ENCODE measurements around the gene RNF6. TPM values are rescaled to one million over a fixed set of nuclear protein-coding genes. Genes with fewer than 3 reads are reported as not detected.

Gene RNF6
- total RNA-seq, 1 donor from 2014 or later = 41.4 TPM

- Mint-ChIP-seq H3K27me3 (ENCODE audit: low read depth) (no peaks in the 10 kb centered on the region), H3K27ac (ENCODE audit: unreplicated experiment) (no peak overlapping the region), H3K4me1 (ENCODE audit: low read depth) (peaks cover 19% of the 10 kb centered on the region), H3K36me3 (ENCODE audit: low read depth) (no peaks in the 10 kb centered on the region), H3K9me3 (ENCODE audit: low read depth) (no peaks in the 10 kb centered on the region), H3K4me3 (ENCODE audit: unreplicated experiment) (no peak overlapping the region)
- no peak for DNase-seq (ENCODE audit: low spot score)
- TF ChIP-seq CTCF (IDR thresholded peaks at IDR 0.05) = no peak
Measured at GRCh38 chr13:26225896-26226617, 3.9 kb upstream of the RNF6 start.

GRCh38 chr13:26222520-26223046, 469 bp upstream of the RNF6 start:
- Mint-ChIP-seq H3K27ac (ENCODE audit: unreplicated experiment) (peak overlapping the region; percentile 99), H3K4me3 (ENCODE audit: unreplicated experiment) (peak overlapping the region; percentile 98), H3K27me3 (ENCODE audit: low read depth) (no peaks in the 10 kb centered on the region), H3K36me3 (ENCODE audit: low read depth) (peaks cover 9% of the 10 kb centered on the region), H3K4me1 (ENCODE audit: low read depth) (peaks cover 35% of the 10 kb centered on the region), H3K9me3 (ENCODE audit: low read depth) (no peaks in the 10 kb centered on the region)
- DNase-seq (ENCODE audit: low spot score) = no peak
- no peak for TF ChIP-seq CTCF (IDR thresholded peaks at IDR 0.05)

GRCh38 chr13:26221399-26221720, 754 bp downstream of the RNF6 start:
- TF ChIP-seq CTCF (IDR thresholded peaks at IDR 0.05) = no peak
- DNase-seq (ENCODE audit: low spot score) = no peak
- peak overlapping the region; percentile 99 for H3K27ac Mint-ChIP-seq (ENCODE audit: unreplicated experiment)
- peaks cover 16% of the 10 kb centered on the region for H3K36me3 Mint-ChIP-seq (ENCODE audit: low read depth)
- H3K9me3 Mint-ChIP-seq (ENCODE audit: low read depth) = no peaks in the 10 kb centered on the region
- H3K4me1 Mint-ChIP-seq (ENCODE audit: low read depth) = peaks cover 35% of the 10 kb centered on the region
- H3K4me3 Mint-ChIP-seq (ENCODE audit: unreplicated experiment) = peak overlapping the region; percentile 98
- no peaks in the 10 kb centered on the region for H3K27me3 Mint-ChIP-seq (ENCODE audit: low read depth)

GRCh38 chr13:26220575-26220974, 1.5 kb downstream of the RNF6 start:
- Mint-ChIP-seq H3K27me3 (ENCODE audit: low read depth) (no peaks in the 10 kb centered on the region), H3K4me1 (ENCODE audit: low read depth) (peaks cover 35% of the 10 kb centered on the region), H3K4me3 (ENCODE audit: unreplicated experiment) (peak overlapping the region; percentile 98), H3K9me3 (ENCODE audit: low read depth) (no peaks in the 10 kb centered on the region), H3K27ac (ENCODE audit: unreplicated experiment) (peak overlapping the region; percentile 22), H3K36me3 (ENCODE audit: low read depth) (peaks cover 18% of the 10 kb centered on the region)
- no peak for DNase-seq (ENCODE audit: low spot score)
- TF ChIP-seq CTCF (IDR thresholded peaks at IDR 0.05) = no peak

- no peak overlapping the region for H3K4me3 Mint-ChIP-seq (ENCODE audit: unreplicated experiment)
- TF ChIP-seq CTCF (IDR thresholded peaks at IDR 0.05) = no peak
- H3K27ac Mint-ChIP-seq (ENCODE audit: unreplicated experiment) = no peak overlapping the region
- no peak for DNase-seq (ENCODE audit: low spot score)
- H3K27me3 Mint-ChIP-seq (ENCODE audit: low read depth) = no peaks in the 10 kb centered on the region
- peaks cover 35% of the 10 kb centered on the region for H3K4me1 Mint-ChIP-seq (ENCODE audit: low read depth)
- H3K36me3 Mint-ChIP-seq (ENCODE audit: low read depth) = peaks cover 25% of the 10 kb centered on the region
- H3K9me3 Mint-ChIP-seq (ENCODE audit: low read depth) = no peaks in the 10 kb centered on the region
Measured at GRCh38 chr13:26219726-26220125, 2.4 kb downstream of the RNF6 start.

Measured in chondrocyte (in vitro differentiated cells).